WI38 (cell line): ENCODE data around the gene SMPD3.

ENCODE experiments used
- H3K4me3 ChIP-seq: 2 replicates; pipeline ENCODE4 v1.5.1; 2011; ENCODE audit warnings: low read depth, mild to moderate bottlenecking, control low read depth, low read length
- TF ChIP-seq, protein P1 (sequence below): IDR thresholded peaks from 2 replicates; pipeline ENCODE4 v1.5.1; 2012; ENCODE audit warnings: low read depth, mild to moderate bottlenecking, control low read depth, low read length

SMPD3 gene

GRCh38 chr16:68360547-68360946 is 87.8 kb downstream of the SMPD3 start:
- H3K4me3 ChIP-seq = no peak overlapping the region
- TF ChIP-seq, protein P1, sequence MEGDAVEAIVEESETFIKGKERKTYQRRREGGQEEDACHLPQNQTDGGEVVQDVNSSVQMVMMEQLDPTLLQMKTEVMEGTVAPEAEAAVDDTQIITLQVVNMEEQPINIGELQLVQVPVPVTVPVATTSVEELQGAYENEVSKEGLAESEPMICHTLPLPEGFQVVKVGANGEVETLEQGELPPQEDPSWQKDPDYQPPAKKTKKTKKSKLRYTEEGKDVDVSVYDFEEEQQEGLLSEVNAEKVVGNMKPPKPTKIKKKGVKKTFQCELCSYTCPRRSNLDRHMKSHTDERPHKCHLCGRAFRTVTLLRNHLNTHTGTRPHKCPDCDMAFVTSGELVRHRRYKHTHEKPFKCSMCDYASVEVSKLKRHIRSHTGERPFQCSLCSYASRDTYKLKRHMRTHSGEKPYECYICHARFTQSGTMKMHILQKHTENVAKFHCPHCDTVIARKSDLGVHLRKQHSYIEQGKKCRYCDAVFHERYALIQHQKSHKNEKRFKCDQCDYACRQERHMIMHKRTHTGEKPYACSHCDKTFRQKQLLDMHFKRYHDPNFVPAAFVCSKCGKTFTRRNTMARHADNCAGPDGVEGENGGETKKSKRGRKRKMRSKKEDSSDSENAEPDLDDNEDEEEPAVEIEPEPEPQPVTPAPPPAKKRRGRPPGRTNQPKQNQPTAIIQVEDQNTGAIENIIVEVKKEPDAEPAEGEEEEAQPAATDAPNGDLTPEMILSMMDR = no peak

GRCh38 chr16:68359398-68360191 is 88.7 kb downstream of the SMPD3 start:
- TF ChIP-seq, protein P1 = no peak
- H3K4me3 ChIP-seq = no peak overlapping the region

DNA sequence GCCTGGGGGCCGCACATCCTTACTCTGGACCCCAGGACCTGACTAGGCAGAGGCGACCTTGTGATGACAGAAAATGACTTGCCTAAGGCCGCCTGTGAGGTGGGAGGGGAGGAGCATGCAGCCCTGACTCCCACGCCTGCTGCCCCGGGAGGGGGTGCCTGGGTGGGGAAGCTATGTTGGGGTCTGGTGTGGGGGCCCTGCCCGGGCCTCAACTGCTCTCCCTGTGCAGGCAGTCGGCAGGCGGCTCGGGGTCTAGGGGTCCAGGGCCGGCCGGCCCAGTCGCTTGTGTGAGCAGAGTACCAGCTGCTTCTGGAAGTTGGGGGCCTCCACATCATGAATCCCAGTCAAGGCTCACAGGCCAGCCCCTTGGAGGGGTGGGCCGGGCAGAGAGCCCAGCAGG is 89.4 kb downstream of the SMPD3 start:
- H3K4me3 ChIP-seq = no peak overlapping the region
- TF ChIP-seq, protein P1 = no peak

DNA sequence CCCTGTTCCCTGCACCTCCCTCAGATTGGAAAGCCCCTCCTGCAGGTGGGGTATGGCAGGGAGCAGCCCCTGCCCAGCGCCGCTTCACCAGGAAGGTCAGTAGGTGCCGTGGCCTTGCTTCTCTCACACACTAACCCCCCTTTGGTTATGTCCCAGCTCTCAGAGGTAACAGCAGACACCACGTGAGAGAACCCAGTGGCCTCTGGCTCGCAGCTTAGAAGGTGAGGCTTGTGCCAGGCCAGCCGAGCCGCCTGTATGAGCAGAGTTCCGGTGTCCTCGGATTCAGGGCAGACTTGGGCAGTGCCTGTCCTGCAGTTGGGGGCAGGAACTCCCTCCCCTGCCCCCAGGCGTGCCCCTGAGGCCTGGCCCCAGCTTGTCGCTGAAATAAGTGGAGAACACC is 90.4 kb downstream of the SMPD3 start:
- no peak overlapping the region for H3K4me3 ChIP-seq

DNA sequence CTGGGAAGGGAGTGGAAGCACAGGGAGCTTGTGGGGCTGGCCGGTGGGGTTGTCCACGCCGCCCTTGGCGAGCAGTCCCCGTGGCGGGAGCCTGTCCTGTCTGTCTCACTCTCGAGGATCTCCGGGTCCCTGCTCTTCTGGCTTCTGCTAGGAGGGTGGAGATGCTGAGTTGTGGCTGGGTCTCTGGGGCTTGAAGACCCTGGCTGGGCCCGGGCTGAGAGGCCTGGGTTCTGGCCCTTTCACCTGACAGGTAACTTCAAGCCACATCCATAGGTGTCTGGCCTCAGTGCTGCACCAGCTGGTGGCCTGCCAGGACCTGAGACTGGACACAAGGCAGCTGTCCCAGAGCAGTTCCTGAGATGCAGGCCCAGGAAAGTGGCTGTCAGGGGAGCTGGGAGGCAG is 90.8 kb downstream of the SMPD3 start:
- no peak overlapping the region for H3K4me3 ChIP-seq

More for the DNA sequence above, 90.4 kb downstream of the SMPD3 start:
- TF ChIP-seq, protein P1 = no peak

GRCh38 chr16:68356919-68357286 is 91.4 kb downstream of the SMPD3 start:
- TF ChIP-seq, protein P1 = no peak
- no peak overlapping the region for H3K4me3 ChIP-seq

More for the DNA sequence above, 90.8 kb downstream of the SMPD3 start:
- TF ChIP-seq, protein P1 = no peak

DNA sequence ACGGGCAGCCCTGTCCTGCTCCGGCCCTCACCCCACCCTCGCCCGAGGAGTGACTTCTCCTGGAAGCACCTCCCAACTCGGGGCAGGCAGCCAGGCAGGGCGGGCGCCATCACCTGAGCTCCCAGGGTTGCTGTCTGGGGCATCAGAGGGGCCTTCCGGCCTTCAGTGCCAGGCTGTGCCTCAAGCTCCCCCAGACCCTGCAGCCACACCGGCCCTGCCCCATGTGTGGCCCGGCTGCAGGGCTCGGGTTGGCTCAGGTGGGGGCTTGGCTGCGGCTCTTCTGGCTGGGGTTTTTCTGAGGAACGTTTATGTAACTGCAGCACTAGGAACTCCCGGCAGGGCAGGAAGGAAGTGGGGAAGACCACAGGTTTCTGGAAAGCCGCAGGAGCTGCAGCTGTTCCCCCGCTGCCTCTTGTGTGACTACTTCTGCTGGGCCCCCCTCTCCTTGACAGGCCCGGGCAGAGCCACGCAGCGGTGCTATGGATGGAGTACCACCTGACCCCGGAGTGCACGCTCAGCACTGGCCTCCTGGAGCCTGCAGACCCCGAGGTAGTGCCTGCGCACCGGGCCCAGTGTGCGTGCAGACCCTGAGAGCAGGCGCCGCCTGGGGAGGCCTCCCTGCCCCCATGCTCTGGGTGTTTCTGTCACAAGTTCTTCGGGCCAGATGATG is 91.9 kb downstream of the SMPD3 start:
- TF ChIP-seq, protein P1 = no peak
- no peak overlapping the region for H3K4me3 ChIP-seq
